Measurements from ENCODE around the gene SMIM24.
"Not testable (repeated sequence)": the region's sequence is repeated elsewhere in the genome, so short reads cannot be mapped to it uniquely, and the experiment has no call there.

SMIM24 gene

DNA sequence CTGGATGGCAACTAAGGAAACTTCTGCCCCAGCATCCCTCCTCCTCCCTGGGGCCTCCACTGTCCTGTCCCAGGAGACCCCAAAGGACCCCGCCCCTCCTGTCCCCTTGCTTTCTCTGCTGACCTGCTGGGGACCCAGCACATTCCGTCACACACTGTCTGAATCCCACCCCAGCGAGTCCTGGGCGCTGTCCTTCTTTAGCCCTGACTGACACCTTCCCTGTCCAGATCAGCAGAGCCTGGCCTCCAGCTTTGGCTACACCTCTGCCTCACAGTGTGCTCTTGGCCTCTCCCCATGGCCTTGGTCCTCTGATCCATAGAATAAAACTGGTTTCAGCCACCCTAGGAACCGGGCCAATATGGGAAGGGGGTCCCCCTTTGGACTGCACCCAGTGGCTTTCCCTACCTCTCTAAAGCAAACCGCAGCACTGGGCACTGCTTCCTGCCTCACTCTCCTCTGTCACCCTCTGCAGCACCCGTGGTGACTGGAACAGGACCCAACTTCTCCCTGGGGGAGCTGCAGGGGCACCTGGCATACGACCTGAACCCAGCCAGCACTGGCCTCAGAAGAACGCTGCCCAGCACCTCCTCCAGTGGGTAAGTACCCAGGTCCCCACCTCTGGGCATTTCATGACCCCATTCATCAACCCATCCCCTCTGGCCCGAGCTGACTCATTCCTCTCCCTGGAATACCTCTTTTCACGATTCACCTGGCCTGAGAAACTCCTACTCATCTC, 46.4 kb downstream of the SMIM24 start:
- Histone ChIP-seq H3K9ac (ENCODE audit: low read depth, low read length) (peak overlapping the region; percentile 67), H3K4me2 (ENCODE audit: insufficient read depth, low read length) (peak overlapping the region; percentile 83), H3K4me3 (ENCODE audit: low read depth in 1 of 2, low read length in 2 of 2) (peak overlapping the region in 1 of 2 experiments; percentile 64; a peak in 2 of 4 replicates), H3K36me3 (ENCODE audit: insufficient read depth, low read length) (peaks cover 33% of the 10 kb centered on the region), H4K20me1 (ENCODE audit: insufficient read depth, low read length) (no peaks in the 10 kb centered on the region), H2AFZ (ENCODE audit: low read depth, low read length) (peak overlapping the region; percentile 76), H3K79me2 (ENCODE audit: insufficient read depth, low read length) (peaks cover 22% of the 10 kb centered on the region), H3K27ac (ENCODE audit: low read length) (peak overlapping the region; percentile 97), H3K9me3 (ENCODE audit: insufficient read depth, low read length, severe bottlenecking) (no peaks in the 10 kb centered on the region), H3K27me3 (ENCODE audit: insufficient read depth, low read length, poor library complexity) (no peaks in the 10 kb centered on the region), H3K4me1 (ENCODE audit: insufficient read depth, low read length) (peaks cover 18% of the 10 kb centered on the region)
- ATAC-seq (ENCODE audit: insufficient read depth, low read depth), result no peak
- no peak for DNase-seq
- TF ChIP-seq, protein P1, sequence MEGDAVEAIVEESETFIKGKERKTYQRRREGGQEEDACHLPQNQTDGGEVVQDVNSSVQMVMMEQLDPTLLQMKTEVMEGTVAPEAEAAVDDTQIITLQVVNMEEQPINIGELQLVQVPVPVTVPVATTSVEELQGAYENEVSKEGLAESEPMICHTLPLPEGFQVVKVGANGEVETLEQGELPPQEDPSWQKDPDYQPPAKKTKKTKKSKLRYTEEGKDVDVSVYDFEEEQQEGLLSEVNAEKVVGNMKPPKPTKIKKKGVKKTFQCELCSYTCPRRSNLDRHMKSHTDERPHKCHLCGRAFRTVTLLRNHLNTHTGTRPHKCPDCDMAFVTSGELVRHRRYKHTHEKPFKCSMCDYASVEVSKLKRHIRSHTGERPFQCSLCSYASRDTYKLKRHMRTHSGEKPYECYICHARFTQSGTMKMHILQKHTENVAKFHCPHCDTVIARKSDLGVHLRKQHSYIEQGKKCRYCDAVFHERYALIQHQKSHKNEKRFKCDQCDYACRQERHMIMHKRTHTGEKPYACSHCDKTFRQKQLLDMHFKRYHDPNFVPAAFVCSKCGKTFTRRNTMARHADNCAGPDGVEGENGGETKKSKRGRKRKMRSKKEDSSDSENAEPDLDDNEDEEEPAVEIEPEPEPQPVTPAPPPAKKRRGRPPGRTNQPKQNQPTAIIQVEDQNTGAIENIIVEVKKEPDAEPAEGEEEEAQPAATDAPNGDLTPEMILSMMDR (IDR thresholded peaks at IDR 0.05; ENCODE audit: borderline replicate concordance, extremely low read depth, low read length, poor library complexity, severe bottlenecking), result no peak
- TF ChIP-seq EZH2 (IDR thresholded peaks at IDR 0.05; ENCODE audit: borderline replicate concordance, low read depth, low read length, severe bottlenecking), result no peak

GRCh38 chr19:3433313-3433712, 47.0 kb downstream of the SMIM24 start:
- Histone ChIP-seq H3K9ac (ENCODE audit: low read depth, low read length) (no peak overlapping the region), H2AFZ (ENCODE audit: low read depth, low read length) (no peak overlapping the region), H3K4me2 (ENCODE audit: insufficient read depth, low read length) (no peak overlapping the region), H3K4me3 (ENCODE audit: low read depth in 1 of 2, low read length in 2 of 2) (no peak overlapping the region), H3K27ac (ENCODE audit: low read length) (no peak overlapping the region), H3K36me3 (ENCODE audit: insufficient read depth, low read length) (peaks cover 29% of the 10 kb centered on the region), H4K20me1 (ENCODE audit: insufficient read depth, low read length) (no peaks in the 10 kb centered on the region), H3K79me2 (ENCODE audit: insufficient read depth, low read length) (peaks cover 17% of the 10 kb centered on the region), H3K9me3 (ENCODE audit: insufficient read depth, low read length, severe bottlenecking) (no peaks in the 10 kb centered on the region), H3K4me1 (ENCODE audit: insufficient read depth, low read length) (peaks cover 18% of the 10 kb centered on the region), H3K27me3 (ENCODE audit: insufficient read depth, low read length, poor library complexity) (no peaks in the 10 kb centered on the region)
- TF ChIP-seq EZH2 (IDR thresholded peaks at IDR 0.05; ENCODE audit: borderline replicate concordance, low read depth, low read length, severe bottlenecking), result no peak
- TF ChIP-seq, protein P1 (IDR thresholded peaks at IDR 0.05; ENCODE audit: borderline replicate concordance, extremely low read depth, low read length, poor library complexity, severe bottlenecking), result no peak
- ATAC-seq (ENCODE audit: insufficient read depth, low read depth), result no peak
- no peak for DNase-seq

DNA sequence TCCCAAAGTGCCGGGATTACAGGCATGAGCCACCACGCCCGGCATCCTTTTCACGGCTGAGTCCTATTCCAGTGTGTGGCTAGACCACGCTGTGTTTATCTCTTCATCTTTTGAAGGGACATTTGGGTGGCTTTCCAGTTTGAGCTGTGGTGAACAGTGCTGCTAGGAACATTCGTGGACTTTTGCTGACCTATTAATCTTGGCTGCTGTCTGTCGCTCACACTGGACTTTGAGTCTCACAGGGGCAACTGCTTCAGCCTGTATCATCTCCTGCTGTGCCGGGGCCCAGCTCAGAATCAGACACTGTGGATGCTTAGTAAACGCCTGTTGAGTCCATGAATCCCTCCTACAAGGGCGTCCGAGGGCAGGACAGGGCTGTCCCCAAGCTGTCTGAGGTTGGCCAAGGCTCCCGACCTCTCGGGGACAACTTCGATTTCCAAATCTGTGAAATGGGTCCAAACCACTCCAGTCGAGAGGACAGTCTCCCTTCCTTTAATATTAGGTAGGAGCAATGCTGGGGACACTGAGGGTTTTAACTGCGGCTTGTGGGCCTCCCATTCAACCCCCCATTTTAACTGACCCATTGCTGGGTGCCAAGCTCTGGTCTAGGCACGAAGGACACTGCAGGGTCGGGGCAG, 48.4 kb downstream of the SMIM24 start:
- Histone ChIP-seq H3K27me3 (ENCODE audit: insufficient read depth, low read length, poor library complexity) (no peaks in the 10 kb centered on the region), H3K4me3 (ENCODE audit: low read depth in 1 of 2, low read length in 2 of 2) (no peak overlapping the region), H3K79me2 (ENCODE audit: insufficient read depth, low read length) (peaks cover 14% of the 10 kb centered on the region), H2AFZ (ENCODE audit: low read depth, low read length) (no peak overlapping the region), H3K9me3 (ENCODE audit: insufficient read depth, low read length, severe bottlenecking) (no peaks in the 10 kb centered on the region), H3K36me3 (ENCODE audit: insufficient read depth, low read length) (peaks cover 33% of the 10 kb centered on the region), H3K4me2 (ENCODE audit: insufficient read depth, low read length) (no peak overlapping the region), H3K4me1 (ENCODE audit: insufficient read depth, low read length) (peaks cover 18% of the 10 kb centered on the region), H3K27ac (ENCODE audit: low read length) (no peak overlapping the region), H4K20me1 (ENCODE audit: insufficient read depth, low read length) (no peaks in the 10 kb centered on the region), H3K9ac (ENCODE audit: low read depth, low read length) (no peak overlapping the region)
- DNase-seq (no peak), ATAC-seq (ENCODE audit: insufficient read depth, low read depth) (no peak)
- TF ChIP-seq EZH2 (IDR thresholded peaks at IDR 0.05; ENCODE audit: borderline replicate concordance, low read depth, low read length, severe bottlenecking), result no peak
- TF ChIP-seq, protein P1 (IDR thresholded peaks at IDR 0.05; ENCODE audit: borderline replicate concordance, extremely low read depth, low read length, poor library complexity, severe bottlenecking), result no peak

DNA sequence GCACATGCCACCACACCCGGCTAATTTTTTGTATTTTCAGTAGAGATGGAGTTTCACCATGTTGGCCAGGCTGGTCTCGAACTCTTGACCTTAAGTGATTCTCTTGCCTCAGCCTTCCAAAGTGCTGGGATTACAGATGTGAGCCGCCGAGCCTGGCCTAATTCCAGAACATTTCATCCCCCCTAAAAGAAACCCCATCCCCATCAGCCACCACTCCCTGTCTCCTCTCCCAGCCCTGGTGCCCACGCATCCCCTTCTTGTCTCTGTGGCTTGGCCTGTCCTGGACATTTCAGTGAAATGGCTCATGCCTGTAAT, 50.0 kb downstream of the SMIM24 start:
- not testable (repeated sequence) for H3K27ac ChIP-seq (ENCODE audit: low read length); H3K4me2 ChIP-seq (ENCODE audit: insufficient read depth, low read length)

More for the DNA sequence above, 50.0 kb downstream of the SMIM24 start:
- not testable (repeated sequence) for H3K4me1 ChIP-seq (ENCODE audit: insufficient read depth, low read length); ATAC-seq (ENCODE audit: insufficient read depth, low read depth); H4K20me1 ChIP-seq (ENCODE audit: insufficient read depth, low read length); DNase-seq; H3K79me2 ChIP-seq (ENCODE audit: insufficient read depth, low read length); H3K4me3 ChIP-seq (ENCODE audit: low read depth in 1 of 2, low read length in 2 of 2); H2AFZ ChIP-seq (ENCODE audit: low read depth, low read length); H3K9me3 ChIP-seq (ENCODE audit: insufficient read depth, low read length, severe bottlenecking); H3K9ac ChIP-seq (ENCODE audit: low read depth, low read length); H3K27me3 ChIP-seq (ENCODE audit: insufficient read depth, low read length, poor library complexity)
- peaks cover 36% of the 10 kb centered on the region for H3K36me3 ChIP-seq (ENCODE audit: insufficient read depth, low read length)
